Osteocyte (in vitro differentiated cells): Measurements from ENCODE around the gene NCKAP5L. TPM values are rescaled to one million over a fixed set of nuclear protein-coding genes. Genes with fewer than 3 reads are reported as not detected.

ENCODE experiments used
- DNase-seq: peaks from one replicate; pipeline ENCODE4 v3.0.0; 2021; ENCODE audit warnings: mixed read lengths; ENCODE audit not compliant: unreplicated experiment; ENCODE audit errors: extremely low spot score
- H3K27ac Mint-ChIP-seq: one replicate; pipeline ENCODE4 v1.8.0; 2021; ENCODE audit warnings: mild to moderate bottlenecking, mixed read lengths; ENCODE audit not compliant: unreplicated experiment
- H3K27me3 Mint-ChIP-seq: one replicate; pipeline ENCODE4 v1.8.0; 2021; ENCODE audit warnings: mixed read lengths; ENCODE audit not compliant: unreplicated experiment
- H3K36me3 Mint-ChIP-seq: one replicate; pipeline ENCODE4 v1.8.0; 2021; ENCODE audit warnings: mixed read lengths; ENCODE audit not compliant: unreplicated experiment
- H3K4me1 Mint-ChIP-seq: one replicate; pipeline ENCODE4 v1.8.0; 2021; ENCODE audit warnings: mixed read lengths; ENCODE audit not compliant: unreplicated experiment
- H3K4me3 Mint-ChIP-seq: one replicate; pipeline ENCODE4 v1.8.0; 2021; ENCODE audit warnings: mild to moderate bottlenecking, moderate library complexity, mixed read lengths; ENCODE audit not compliant: unreplicated experiment
- H3K9me3 Mint-ChIP-seq: one replicate; pipeline ENCODE4 v1.8.0; 2021; ENCODE audit warnings: mixed read lengths; ENCODE audit not compliant: unreplicated experiment
- CTCF ChIP-seq: fragments of 200-600 bp; sonication (generic); IDR thresholded peaks from 2 replicates; pipeline ENCODE4 v1.5.0; 2021; ENCODE audit warnings: antibody characterized with exemption, mild to moderate bottlenecking, moderate library complexity
- total RNA-seq: library from RNA; stranded (reverse); gene quantifications from 2 replicates; pipeline ENCODE4 v1.2.1, GENCODE V29; 2021

Gene NCKAP5L
- total RNA-seq, 1 donor from 2014 or later = 42.4 TPM

- Mint-ChIP-seq H3K4me3 (peak overlapping the region; percentile 52), H3K9me3 (no peaks in the 10 kb centered on the region), H3K27ac (peak overlapping the region; percentile 60), H3K4me1 (peaks cover 45% of the 10 kb centered on the region), H3K36me3 (peaks cover 2% of the 10 kb centered on the region), H3K27me3 (no peaks in the 10 kb centered on the region)
- TF ChIP-seq CTCF = no peak
- no peak for DNase-seq
Measured at GRCh38 chr12:49825360-49825970, 2.7 kb downstream of the NCKAP5L start.

GRCh38 chr12:49824895-49825294, 3.3 kb downstream of the NCKAP5L start:
- H3K27me3 Mint-ChIP-seq = no peaks in the 10 kb centered on the region
- DNase-seq = no peak
- peak overlapping the region; percentile 60 for H3K27ac Mint-ChIP-seq
- no peak for TF ChIP-seq CTCF
- no peaks in the 10 kb centered on the region for H3K9me3 Mint-ChIP-seq
- H3K4me1 Mint-ChIP-seq = peaks cover 46% of the 10 kb centered on the region
- H3K36me3 Mint-ChIP-seq = peaks cover 2% of the 10 kb centered on the region
- H3K4me3 Mint-ChIP-seq = peak overlapping the region; percentile 52

- DNase-seq = no peak
- TF ChIP-seq CTCF = no peak
- peaks cover 4% of the 10 kb centered on the region for H3K36me3 Mint-ChIP-seq
- no peaks in the 10 kb centered on the region for H3K27me3 Mint-ChIP-seq
- no peak overlapping the region for H3K4me3 Mint-ChIP-seq
- no peak overlapping the region for H3K27ac Mint-ChIP-seq
- H3K4me1 Mint-ChIP-seq = peaks cover 50% of the 10 kb centered on the region
- no peaks in the 10 kb centered on the region for H3K9me3 Mint-ChIP-seq
Measured at GRCh38 chr12:49824416-49824815, 3.8 kb downstream of the NCKAP5L start.

- no peaks in the 10 kb centered on the region for H3K27me3 Mint-ChIP-seq
- no peak for DNase-seq
- no peak for TF ChIP-seq CTCF
- no peak overlapping the region for H3K4me3 Mint-ChIP-seq
- H3K9me3 Mint-ChIP-seq = no peaks in the 10 kb centered on the region
- peaks cover 7% of the 10 kb centered on the region for H3K36me3 Mint-ChIP-seq
- H3K4me1 Mint-ChIP-seq = peaks cover 48% of the 10 kb centered on the region
- no peak overlapping the region for H3K27ac Mint-ChIP-seq
Measured at GRCh38 chr12:49823951-49824350, 4.3 kb downstream of the NCKAP5L start.

- no peak for DNase-seq
- H3K27me3 Mint-ChIP-seq = no peaks in the 10 kb centered on the region
- peaks cover 7% of the 10 kb centered on the region for H3K36me3 Mint-ChIP-seq
- no peak overlapping the region for H3K4me3 Mint-ChIP-seq
- no peak for TF ChIP-seq CTCF
- H3K27ac Mint-ChIP-seq = no peak overlapping the region
- H3K4me1 Mint-ChIP-seq = peaks cover 42% of the 10 kb centered on the region
- H3K9me3 Mint-ChIP-seq = no peaks in the 10 kb centered on the region
Measured at GRCh38 chr12:49823350-49823749, 4.9 kb downstream of the NCKAP5L start.
